Neuronal stem cell (in vitro differentiated cells): ENCODE results near the gene LRP1B.
"Not testable (repeated sequence)": the region's sequence is repeated elsewhere in the genome, so short reads cannot be mapped to it uniquely, and the experiment has no call there.

Source experiments
- DNase-seq: peaks from one replicate; pipeline ENCODE4 v3.0.0-alpha.2; 2013; ENCODE audit warnings: low spot score
- H2AFZ ChIP-seq: one replicate; pipeline ENCODE4 v1.6.1; 2013; ENCODE audit warnings: mild to moderate bottlenecking, low read length, inconsistent platforms
- H2AK5ac ChIP-seq: 2 replicates; pipeline ENCODE4 v1.6.1; 2013; ENCODE audit warnings: low read depth, mild to moderate bottlenecking, inconsistent platforms, low read length, moderate library complexity, mixed read lengths
- H2BK120ac ChIP-seq: 2 replicates; pipeline ENCODE4 v1.6.1; 2013; ENCODE audit warnings: low read depth, mild to moderate bottlenecking, inconsistent platforms, low read length, moderate library complexity, mixed read lengths
- H2BK12ac ChIP-seq: one replicate; pipeline ENCODE4 v1.6.1; 2013; ENCODE audit warnings: low read length, inconsistent platforms
- H2BK15ac ChIP-seq: 2 replicates; pipeline ENCODE4 v1.6.1; 2013; ENCODE audit warnings: mild to moderate bottlenecking, low read length, inconsistent platforms, mixed read lengths
- H2BK5ac ChIP-seq: one replicate; pipeline ENCODE4 v1.6.1; 2013; ENCODE audit warnings: inconsistent platforms, mild to moderate bottlenecking, low read length, moderate library complexity
- H3K14ac ChIP-seq: one replicate; pipeline ENCODE4 v1.6.1; 2013; ENCODE audit warnings: low read length, inconsistent platforms
- H3K18ac ChIP-seq: 2 replicates; pipeline ENCODE4 v1.6.1; 2013; ENCODE audit warnings: low read length, inconsistent platforms
- H3K23ac ChIP-seq: 2 replicates; pipeline ENCODE4 v1.6.1; 2013; ENCODE audit warnings: low read depth, mild to moderate bottlenecking, mixed read lengths, low read length, inconsistent platforms; ENCODE audit not compliant: poor library complexity
- H3K27ac ChIP-seq: replicated peaks from 3 replicates; pipeline ENCODE4 v1.5.1; 2013; ENCODE audit warnings: low read length, inconsistent platforms
- H3K27me3 ChIP-seq, 3 experiments: 2 replicates each; pipeline ENCODE4 v1.6.1; 2013; ENCODE audit warnings: low read length in 3 of 3, mild to moderate bottlenecking in 2 of 3, inconsistent platforms in 1 of 3, low read depth in 1 of 3, mixed read lengths in 1 of 3, moderate library complexity in 1 of 3; ENCODE audit not compliant: control insufficient read depth in 3 of 3, insufficient read depth in 3 of 3
- H3K36me3 ChIP-seq, 2 donors: replicated peaks in 1 of 2; 2 replicates each; pipeline ENCODE4 v1.6.1; 2013; ENCODE audit warnings: low read length in 2 of 2; ENCODE audit not compliant: control insufficient read depth in 2 of 2, insufficient read depth in 2 of 2
- H3K4ac ChIP-seq: 2 replicates; pipeline ENCODE4 v1.6.1; 2013; ENCODE audit warnings: inconsistent platforms, mild to moderate bottlenecking, low read length, moderate library complexity
- H3K4me1 ChIP-seq, 2 donors: 1 replicate in 1 of 2; 2 replicates in 1 of 2; pipeline ENCODE4 v1.6.1; 2013; ENCODE audit warnings: low read length in 2 of 2, low read depth in 1 of 2; ENCODE audit not compliant: control insufficient read depth in 2 of 2, insufficient read depth in 1 of 2
- H3K4me2 ChIP-seq: one replicate; pipeline ENCODE4 v1.6.1; 2013; ENCODE audit warnings: mild to moderate bottlenecking, low read length, inconsistent platforms; ENCODE audit not compliant: insufficient read depth, poor library complexity, severe bottlenecking
- H3K4me3 ChIP-seq, 2 donors: 2 replicates each; pipeline ENCODE4 v1.5.1; 2013; ENCODE audit warnings: low read length in 2 of 2, mild to moderate bottlenecking in 2 of 2, inconsistent platforms in 1 of 2, moderate library complexity in 1 of 2
- H3K79me1 ChIP-seq: one replicate; pipeline ENCODE4 v1.6.1; 2013; ENCODE audit warnings: low read depth, mild to moderate bottlenecking, inconsistent platforms, low read length, moderate library complexity
- H3K9ac ChIP-seq: one replicate; pipeline ENCODE4 v1.6.1; 2013; ENCODE audit warnings: mild to moderate bottlenecking, low read depth, low read length, inconsistent platforms; ENCODE audit not compliant: poor library complexity
- H3K9me3 ChIP-seq, 2 donors: replicated peaks in 1 of 2; 2 replicates each; pipeline versions ENCODE3 to v1.6.1; 2013; ENCODE audit warnings: low read length in 2 of 2, mild to moderate bottlenecking in 2 of 2, inconsistent platforms in 1 of 2, low read depth in 1 of 2, mixed read lengths in 1 of 2, moderate library complexity in 1 of 2; ENCODE audit not compliant: control insufficient read depth in 2 of 2, insufficient read depth in 1 of 2
- H4K8ac ChIP-seq: one replicate; pipeline ENCODE4 v1.6.1; 2013; ENCODE audit warnings: low read depth, mild to moderate bottlenecking, inconsistent platforms, low read length, moderate library complexity
- H4K91ac ChIP-seq: one replicate; pipeline ENCODE4 v1.6.1; 2013; ENCODE audit warnings: low read length, low read depth, mild to moderate bottlenecking, inconsistent platforms; ENCODE audit not compliant: poor library complexity
- WGBS, 2 donors: extraction: QIAGEN DNeasy Blood & Tissue Kit; methylation state at CpG; one replicate each; pipeline ENCODE4 v1.1.7; 2013; ENCODE audit warnings: missing lambda C conversion rate in 2 of 2, mixed read lengths in 1 of 2; ENCODE audit not compliant: insufficient read length in 2 of 2, insufficient replicate concordance in 1 of 2; ENCODE audit errors: extremely low coverage in 2 of 2; 5-methylcytosine and 5-hydroxymethylcytosine counted together

The LRP1B gene

DNA sequence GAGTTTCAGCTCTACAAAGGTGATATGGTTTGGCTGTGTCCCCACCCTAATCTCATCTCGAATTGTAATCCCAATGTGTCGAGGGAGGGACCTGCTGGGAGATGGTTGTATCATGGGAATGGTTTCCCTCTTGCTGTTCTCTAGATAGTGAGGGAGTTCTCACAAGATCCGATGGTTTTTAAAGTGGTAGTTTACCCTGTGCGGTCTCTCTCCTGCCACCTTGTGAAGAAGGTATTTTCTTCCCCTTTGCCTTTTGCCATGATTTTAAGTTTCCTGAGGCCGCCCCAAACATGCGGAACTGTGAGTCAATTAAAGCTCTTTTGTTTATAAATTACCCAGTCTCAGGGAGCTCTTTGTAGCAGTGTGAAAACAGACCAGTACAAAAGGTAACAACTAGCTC lies 306.0 kb downstream of the LRP1B start:
- Histone ChIP-seq H3K79me1 (no peaks in the 10 kb centered on the region), H3K4me2 (no peak overlapping the region), H3K14ac (no peak overlapping the region), H3K18ac (no peak overlapping the region), H2AFZ (no peak overlapping the region), H3K36me3 (no peaks in the 10 kb centered on the region), H4K8ac (no peak overlapping the region), H3K4ac (no peak overlapping the region), H3K9me3 (no peaks in the 10 kb centered on the region), H2AK5ac (no peak overlapping the region), H2BK12ac (no peak overlapping the region), H2BK120ac (no peak overlapping the region), H2BK15ac (no peak overlapping the region), H3K27ac (no peak overlapping the region), H3K9ac (no peak overlapping the region), H3K23ac (no peak overlapping the region), H3K4me3 (no peak overlapping the region), H3K4me1 (peaks cover 0 to 3% of the 10 kb centered on the region in 2 donors), H2BK5ac (no peak overlapping the region), H3K27me3 (no peaks in the 10 kb centered on the region), H4K91ac (no peak overlapping the region)
- WGBS, 2 donors = no CpG with 5 or more reads among the region's 6 CpGs
- DNase-seq = no peak

DNA sequence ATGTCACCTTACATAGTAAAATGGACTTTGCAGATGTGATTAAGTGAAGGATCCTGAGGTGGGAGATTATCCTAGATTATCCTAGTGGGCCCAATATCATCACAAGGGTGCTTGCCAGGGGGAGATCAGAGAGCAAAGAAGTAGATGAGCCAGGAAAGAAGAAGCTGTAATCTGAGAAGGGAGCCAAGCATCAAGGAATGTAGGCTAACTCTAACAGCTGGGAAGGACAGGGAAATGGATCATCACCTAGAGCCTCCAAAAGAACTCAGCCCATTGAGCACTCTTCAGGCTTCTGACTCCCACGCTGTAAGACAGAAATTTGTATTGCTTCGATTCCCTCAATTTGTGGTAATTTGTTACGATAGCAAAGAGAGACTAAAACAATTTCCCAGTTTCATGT lies 309.9 kb downstream of the LRP1B start:
- no CpG with 5 or more reads among the region's 3 CpGs for WGBS, 2 donors
- no peak overlapping the region for H3K23ac ChIP-seq

DNA sequence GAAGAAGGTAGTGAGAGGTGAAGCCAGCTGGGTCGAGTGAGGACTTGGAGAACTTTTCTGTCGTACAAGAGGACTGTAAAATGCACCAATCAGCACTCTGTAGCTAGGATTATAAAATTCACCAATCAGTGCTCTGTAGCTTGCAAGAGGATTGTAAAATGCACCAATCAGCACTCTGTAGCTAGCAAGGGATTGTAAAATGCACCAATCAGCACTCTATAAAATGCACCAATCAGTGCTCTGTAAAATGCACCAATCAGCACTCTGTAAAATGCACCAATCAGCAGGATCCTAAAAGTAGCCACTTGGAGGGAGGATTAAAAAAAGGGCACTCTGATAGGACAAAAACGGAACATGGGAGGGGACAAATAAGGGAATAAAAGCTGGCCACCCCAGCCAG lies 315.5 kb downstream of the LRP1B start:
- H3K4me3 ChIP-seq, H4K91ac ChIP-seq, H3K4ac ChIP-seq, H2AFZ ChIP-seq, H3K36me3 ChIP-seq, H2AK5ac ChIP-seq, H3K27ac ChIP-seq, H3K79me1 ChIP-seq, DNase-seq, H3K27me3 ChIP-seq, H3K4me2 ChIP-seq, H3K23ac ChIP-seq, H3K18ac ChIP-seq, H3K9me3 ChIP-seq, H3K9ac ChIP-seq, H3K14ac ChIP-seq, H2BK5ac ChIP-seq, H4K8ac ChIP-seq, H3K4me1 ChIP-seq, H2BK12ac ChIP-seq, H2BK120ac ChIP-seq, H2BK15ac ChIP-seq: not testable (repeated sequence)
- WGBS, 2 donors = no CpG with 5 or more reads among the region's 3 CpGs

More for the DNA sequence above, 309.9 kb downstream of the LRP1B start:
- Histone ChIP-seq H3K18ac (no peak overlapping the region), H3K4me3 (no peak overlapping the region), H3K4ac (no peak overlapping the region), H3K14ac (no peak overlapping the region), H3K9me3 (no peaks in the 10 kb centered on the region), H2AK5ac (no peak overlapping the region), H2BK15ac (no peak overlapping the region), H3K9ac (no peak overlapping the region), H3K4me1 (peaks cover 0 to 3% of the 10 kb centered on the region in 2 donors), H3K4me2 (no peak overlapping the region), H3K27me3 (no peaks in the 10 kb centered on the region), H3K36me3 (no peaks in the 10 kb centered on the region), H2BK12ac (no peak overlapping the region), H4K8ac (no peak overlapping the region), H2BK120ac (no peak overlapping the region), H3K79me1 (no peaks in the 10 kb centered on the region), H2AFZ (no peak overlapping the region), H3K27ac (no peak overlapping the region), H2BK5ac (no peak overlapping the region), H4K91ac (no peak overlapping the region)
- peak; percentile 3 for DNase-seq

DNA sequence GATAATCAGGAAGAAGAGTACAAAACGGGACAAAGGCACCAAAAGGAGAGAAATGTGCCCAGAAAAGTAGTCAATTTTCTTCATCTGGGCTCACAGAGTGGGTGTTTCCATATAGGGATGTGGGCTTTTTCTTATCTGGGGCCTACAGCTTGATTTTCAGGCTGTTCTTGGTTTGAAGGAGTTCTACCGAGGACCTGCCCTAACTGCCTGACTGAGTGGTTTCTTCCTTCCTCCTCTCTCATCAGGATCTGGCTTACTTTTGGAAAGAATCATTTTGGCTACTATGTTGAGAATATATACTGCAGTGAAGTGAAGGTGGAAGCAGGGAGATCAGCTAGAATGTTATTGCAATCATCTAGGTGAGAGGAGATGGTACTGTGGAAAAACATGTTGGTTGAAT lies 316.7 kb downstream of the LRP1B start:
- H4K8ac ChIP-seq = no peak overlapping the region
- no peak overlapping the region for H2BK12ac ChIP-seq
- WGBS, 2 donors = no CpG with 5 or more reads among the region's 2 CpGs
- no peaks in the 10 kb centered on the region for H3K4me1 ChIP-seq
- no peak overlapping the region for H3K27ac ChIP-seq
- H3K9me3 ChIP-seq = peaks cover 0 to 5% of the 10 kb centered on the region in 2 donors
- H3K36me3 ChIP-seq = no peaks in the 10 kb centered on the region
- no peak overlapping the region for H3K23ac ChIP-seq
- H3K9ac ChIP-seq = no peak overlapping the region
- H3K4me3 ChIP-seq = no peak overlapping the region
- H3K27me3 ChIP-seq = no peaks in the 10 kb centered on the region
- no peak overlapping the region for H2BK5ac ChIP-seq
- H3K18ac ChIP-seq = no peak overlapping the region
- H3K4ac ChIP-seq = no peak overlapping the region
- H3K4me2 ChIP-seq = no peak overlapping the region
- H3K79me1 ChIP-seq = no peaks in the 10 kb centered on the region
- H2BK120ac ChIP-seq = no peak overlapping the region
- no peak overlapping the region for H4K91ac ChIP-seq
- H2AK5ac ChIP-seq = no peak overlapping the region
- no peak overlapping the region for H2BK15ac ChIP-seq
- no peak overlapping the region for H2AFZ ChIP-seq
- DNase-seq = no peak
- no peak overlapping the region for H3K14ac ChIP-seq
